GM21526 (cell line): ENCODE data around the gene ATP4A.

Experiments used
- ATAC-seq: cut with Tn5 transposase; IDR thresholded peaks from one replicate; pipeline ENCODE4 v1.9.1; 2021; ENCODE audit warnings: moderate library complexity; ENCODE audit not compliant: unreplicated experiment, low FRiP score

ATP4A gene

GRCh38 chr19:35508129-35508528 lies 55.3 kb downstream of the ATP4A start:
- no peak for ATAC-seq

GRCh38 chr19:35507561-35507960 lies 55.9 kb downstream of the ATP4A start:
- no peak for ATAC-seq

GRCh38 chr19:35506011-35506410 lies 57.4 kb downstream of the ATP4A start:
- ATAC-seq: no peak

GRCh38 chr19:35502751-35503150 lies 60.7 kb downstream of the ATP4A start:
- ATAC-seq: no peak

- ATAC-seq: no peak
Observed at GRCh38 chr19:35501684-35502083, 61.8 kb downstream of the ATP4A start.

- no peak for ATAC-seq
Observed at GRCh38 chr19:35500611-35501010, 62.8 kb downstream of the ATP4A start.
